NCI-H748 treated with DMSO at 0.1 percent for 48 hours (cell line): ENCODE data around the gene MYO1B.

Source experiments
- DNase-seq: peaks from one replicate; lab custom pipeline; 2025; lab: John Stamatoyannopoulos, UW

The MYO1B gene

DNA sequence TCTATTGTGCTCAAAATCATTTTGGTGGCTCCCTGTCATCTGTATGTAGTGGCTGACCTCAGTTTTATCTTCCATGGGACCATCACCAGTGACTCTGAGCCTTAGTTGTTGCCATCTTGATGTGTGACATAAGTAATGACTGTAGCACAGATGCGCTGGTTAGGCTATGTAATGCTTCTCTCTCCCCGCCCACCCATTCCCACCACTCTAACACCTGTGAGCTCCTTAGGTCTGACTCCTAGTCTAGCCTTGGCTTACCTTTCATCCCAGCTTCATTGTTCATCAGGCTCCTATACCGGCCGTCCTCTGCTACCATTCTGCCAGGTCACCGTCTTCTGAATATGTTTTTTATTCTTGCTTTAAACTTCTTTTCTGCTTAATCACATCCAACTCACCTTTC lies 17.2 kb downstream of the MYO1B start:
- DNase-seq, result no peak

DNA sequence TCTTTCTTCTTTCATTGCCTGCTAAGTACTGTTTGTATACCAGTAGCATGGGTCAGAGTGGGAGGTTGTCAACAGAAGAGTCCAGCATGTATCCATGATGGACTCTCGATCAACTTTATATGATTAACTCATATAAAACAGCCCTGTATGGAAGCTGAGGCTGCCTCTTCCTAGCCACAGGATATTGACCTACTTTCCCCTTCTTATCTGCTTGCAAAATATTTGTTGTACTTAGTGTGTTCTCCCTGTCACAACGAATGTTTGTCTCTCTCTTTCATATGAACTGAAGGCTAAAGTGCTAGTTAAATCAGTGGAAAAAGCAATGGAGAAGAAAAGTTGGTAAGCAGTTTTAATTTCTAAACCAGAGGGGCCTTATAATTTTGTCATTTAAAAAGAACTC lies 17.8 kb downstream of the MYO1B start:
- no peak for DNase-seq

DNA sequence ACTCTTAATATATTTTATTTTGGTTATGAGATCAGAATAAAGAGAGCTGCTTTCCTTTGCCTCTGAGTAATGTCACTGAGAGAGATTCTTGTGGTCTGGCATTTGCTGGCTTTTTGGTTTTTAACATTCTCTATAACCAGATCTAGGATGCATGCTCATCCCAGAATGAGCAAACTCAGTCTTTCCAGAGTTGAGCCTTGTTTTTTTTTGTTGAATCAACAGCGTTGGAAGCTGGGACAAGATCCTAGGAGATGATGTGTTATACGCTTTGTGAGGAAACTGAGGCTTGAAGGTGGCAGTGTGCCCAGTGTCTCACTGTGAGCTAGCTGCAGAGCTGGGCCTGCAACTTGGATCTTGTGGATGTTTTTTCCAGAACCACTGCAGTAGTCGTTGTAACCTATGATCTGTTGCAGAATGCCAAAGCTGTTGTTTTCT lies 19.5 kb downstream of the MYO1B start:
- no peak for DNase-seq

DNA sequence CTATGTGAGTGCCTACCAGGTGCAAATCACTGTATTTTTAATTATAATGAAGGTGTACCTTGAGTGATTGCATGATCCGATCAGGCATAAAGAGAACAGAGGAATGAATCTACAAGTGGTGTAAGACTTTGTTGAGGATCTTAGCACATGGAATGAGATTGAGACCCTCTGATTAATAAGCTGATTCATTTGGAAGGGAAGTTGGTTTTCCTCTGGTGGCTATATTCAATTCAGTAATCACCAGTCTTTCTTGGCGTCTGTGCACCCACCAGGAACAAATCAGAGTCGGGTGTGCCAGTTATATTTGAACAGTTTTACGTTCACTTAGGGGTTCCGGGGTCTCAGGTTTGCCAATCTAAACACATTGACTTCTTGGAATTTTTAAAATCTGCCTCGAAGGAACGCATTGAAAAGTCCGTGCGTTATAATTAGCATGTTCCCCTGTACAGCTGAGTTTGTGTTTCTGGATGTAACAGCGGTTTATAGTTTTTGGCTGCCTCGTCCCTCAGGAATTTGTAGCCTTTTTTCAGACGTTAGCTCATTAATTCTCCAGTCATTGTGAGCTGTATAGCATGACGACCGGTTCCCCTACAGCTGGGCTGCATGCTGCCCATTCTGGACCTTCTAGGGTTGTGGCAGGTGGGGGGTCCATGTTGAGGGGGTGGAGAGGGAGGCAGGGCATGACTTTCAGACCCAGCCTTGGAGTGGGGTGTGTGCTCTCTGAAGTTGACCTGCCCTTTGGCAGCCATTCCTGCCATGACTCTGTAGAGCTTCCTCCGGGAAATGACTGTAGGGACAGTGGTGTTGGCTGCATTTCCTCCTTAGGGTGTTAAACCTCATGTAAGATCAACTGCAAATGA lies 20.3 kb downstream of the MYO1B start:
- DNase-seq, result no peak

DNA sequence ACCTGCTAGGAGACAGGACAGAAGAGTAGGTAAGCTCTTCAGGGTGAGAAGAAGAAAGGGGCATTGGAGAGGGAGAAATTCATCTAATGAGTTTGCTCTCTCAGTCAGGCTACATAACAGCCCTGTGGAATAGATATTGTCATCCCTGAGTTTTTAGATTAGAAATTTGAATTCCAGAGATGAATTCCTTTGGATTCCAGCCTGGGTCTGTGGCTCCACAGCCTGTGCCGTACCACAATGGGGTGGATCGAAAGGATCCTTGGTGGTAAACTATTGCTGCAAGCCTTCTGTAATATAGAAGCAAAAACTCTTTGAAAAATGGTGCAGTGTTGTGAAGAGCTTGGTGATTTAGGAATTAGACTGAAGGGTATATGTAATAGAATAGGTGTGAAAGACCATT lies 21.0 kb downstream of the MYO1B start:
- DNase-seq, result no peak

DNA sequence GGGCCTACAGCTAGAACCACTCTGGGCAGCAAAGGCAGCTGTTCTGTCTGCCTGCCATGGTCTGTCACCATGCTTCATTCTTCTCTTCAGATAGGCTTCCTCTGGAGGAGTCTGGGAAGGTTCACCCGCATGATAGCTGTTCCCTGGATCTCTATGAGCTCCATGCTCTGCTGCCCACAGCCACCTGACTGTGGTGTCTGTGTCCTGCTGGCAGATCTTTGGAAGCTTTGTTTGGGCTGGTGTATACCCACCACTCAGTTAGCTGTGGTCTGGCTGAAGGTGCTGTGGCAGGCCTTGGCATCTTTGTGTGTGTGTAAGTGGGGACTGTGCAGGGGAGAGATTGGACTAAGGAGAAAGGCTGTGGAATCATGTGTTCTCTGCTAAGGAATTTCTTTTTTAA lies 23.4 kb downstream of the MYO1B start:
- no peak for DNase-seq

DNA sequence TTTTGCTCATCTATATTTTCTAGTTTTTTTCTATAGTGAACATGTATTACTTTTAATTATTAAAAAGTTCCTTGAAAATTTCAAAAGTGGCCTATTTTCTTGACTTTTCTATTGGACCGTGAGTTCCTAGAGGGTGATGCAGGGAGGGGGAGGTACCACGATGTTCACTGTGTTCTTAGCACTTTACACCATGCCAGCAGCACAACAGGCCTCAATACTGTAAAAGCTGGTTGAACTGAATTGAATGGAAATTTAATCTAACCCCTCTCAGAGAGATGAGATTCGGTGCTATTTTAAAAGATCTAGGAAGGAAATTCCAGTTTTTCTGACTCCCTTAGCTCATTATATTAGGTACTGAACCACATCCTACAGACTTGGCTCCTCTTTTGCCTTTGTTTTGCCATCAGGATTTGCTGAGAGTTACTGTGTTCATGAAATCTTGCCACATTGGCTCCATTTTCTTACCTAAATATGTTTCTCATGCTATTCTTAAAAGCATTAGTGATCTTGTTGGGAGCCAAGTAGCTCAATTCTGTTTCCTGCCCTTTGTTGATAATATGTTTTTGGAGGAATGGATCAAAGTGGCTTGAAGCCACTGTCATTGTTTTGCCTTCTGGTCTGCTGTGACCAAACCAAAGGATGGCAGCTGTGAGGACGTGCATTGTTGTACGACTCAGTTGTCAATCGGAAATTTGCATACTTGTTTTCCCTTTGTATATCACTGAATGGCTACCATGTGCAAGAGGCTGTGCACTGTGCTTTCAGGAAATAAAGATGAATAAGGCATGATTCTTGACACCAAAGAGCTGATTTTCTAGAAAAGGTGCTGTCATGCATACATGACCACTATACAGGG lies 25.3 kb downstream of the MYO1B start:
- DNase-seq, result no peak

DNA sequence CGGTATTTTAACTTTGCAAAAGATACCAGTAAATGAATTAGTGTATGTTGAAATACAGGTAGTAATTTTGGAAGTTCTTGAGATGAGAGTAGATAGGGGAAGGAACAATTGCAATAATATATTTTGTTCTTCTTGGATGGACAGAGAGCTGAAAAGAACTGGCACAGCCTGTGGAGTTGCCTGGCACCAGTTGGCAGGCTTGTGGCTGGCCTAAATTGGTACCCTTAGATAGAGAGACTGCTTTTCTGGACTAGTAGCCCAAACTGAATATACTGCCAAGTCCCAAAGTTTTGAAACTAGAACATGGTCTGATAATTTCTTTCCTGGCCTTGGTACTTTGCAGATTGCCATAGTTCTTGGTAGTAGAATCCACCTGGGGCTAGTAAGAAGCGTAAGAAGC lies 26.9 kb downstream of the MYO1B start:
- no peak for DNase-seq

DNA sequence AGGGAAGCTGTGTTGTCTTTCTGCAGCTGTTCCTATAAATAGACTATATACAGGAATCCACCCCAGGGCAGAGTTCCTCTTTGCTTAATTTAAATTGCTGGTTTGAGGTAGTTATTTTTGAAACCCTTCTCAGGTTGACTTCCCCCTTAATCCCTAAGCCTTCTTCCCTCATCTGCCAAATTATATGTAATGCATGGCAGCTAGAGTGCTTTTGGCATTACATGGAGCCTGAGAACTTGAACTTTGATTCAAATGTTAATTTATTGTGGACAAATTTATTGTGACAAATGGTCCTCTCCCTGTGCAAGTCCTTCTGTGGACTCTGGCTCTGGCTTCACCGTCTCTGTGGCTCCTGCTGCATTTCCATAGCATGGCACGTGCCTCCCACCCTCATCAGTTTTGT lies 29.2 kb downstream of the MYO1B start:
- no peak for DNase-seq

DNA sequence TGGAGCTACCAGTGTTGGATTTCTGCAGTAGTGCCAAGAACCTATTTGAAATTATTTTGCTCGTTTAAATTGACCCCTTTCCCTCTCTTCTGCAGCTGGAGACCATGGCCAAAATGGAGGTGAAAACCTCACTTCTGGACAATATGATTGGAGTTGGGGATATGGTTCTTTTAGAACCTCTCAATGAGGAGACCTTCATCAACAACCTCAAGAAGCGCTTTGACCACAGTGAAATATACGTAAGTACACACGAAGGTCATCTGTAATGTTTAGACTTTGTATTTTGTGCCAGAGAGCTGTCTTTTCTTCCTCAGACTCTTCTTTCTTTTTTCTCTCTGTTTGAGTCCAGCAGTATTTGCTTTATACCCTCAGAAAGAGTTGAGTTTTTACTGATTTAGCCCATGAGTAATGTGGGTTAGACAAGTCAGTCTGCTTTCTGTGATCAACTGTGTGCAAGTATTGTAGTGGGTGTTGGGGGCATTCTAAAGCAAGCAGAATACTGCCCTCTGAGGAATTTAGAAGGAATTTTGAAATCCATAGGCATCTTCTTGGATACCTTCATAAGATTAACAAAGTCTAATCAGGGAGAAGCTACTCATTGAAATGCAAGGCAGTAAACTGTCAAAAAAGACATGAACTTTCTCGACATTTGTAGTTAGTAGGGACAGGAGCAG lies 31.7 kb downstream of the MYO1B start:
- no peak for DNase-seq

DNA sequence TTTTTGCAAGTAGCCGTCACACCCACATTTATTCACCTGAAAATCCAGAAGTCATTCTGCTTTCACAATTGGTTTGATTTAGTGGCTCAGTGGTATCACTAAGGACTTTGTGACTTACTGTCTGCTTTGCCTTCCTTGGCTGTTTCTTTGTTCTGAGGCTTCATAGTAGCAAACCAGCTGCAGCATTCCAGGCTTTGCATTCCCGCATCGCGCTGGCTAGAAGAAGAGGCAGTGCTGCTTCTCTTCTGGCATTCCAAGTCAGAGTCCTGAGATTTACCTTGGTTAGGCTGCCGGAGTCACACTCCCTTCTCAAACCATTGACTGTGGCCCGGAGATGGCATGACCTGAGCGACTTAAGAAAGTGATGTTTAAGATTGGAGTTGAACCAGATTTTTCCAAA lies 35.1 kb downstream of the MYO1B start:
- DNase-seq, result no peak

DNA sequence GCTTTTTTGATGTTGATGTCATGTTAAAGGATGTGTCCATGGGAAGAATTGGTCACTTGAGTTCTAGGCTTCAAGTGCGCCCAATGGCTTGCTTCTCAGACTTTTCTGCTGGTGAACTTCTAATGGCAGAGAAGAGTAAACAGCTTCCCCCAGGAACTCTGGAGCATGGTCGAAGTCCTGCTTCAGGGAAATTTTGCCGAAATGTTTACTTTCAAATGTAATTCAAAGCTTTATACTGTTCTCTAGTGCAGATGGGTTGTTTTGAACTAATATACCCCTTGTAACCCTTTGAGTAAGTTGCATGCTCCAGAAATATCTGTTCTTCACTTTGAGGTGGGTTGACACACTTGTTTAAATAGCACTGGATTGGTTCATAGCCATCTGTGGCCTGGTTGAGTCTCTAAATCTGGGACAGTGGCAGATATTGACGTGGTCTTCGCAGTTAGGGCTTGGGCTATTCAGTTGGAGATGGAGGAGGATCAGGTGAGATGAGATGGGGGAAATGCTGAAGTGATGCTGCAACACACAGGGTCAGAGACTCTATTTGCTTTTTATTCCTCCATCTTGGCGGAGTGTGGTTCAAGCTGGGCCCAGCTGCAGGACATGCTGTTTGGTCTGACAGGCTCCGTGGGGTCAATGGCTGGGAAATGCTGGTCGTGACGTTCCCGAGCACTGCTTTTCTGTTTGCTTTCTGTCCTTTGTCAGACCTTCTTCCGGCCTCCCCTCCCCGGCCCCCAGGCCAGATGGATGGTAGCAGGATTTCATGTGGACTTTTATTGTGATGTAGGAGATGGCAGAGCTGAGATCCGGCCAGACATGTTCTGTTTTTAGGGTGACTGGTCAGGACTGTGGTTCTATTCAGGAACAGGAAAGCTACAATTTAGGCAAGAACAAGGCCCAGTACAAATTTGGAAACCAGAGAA lies 35.9 kb downstream of the MYO1B start:
- no peak for DNase-seq

DNA sequence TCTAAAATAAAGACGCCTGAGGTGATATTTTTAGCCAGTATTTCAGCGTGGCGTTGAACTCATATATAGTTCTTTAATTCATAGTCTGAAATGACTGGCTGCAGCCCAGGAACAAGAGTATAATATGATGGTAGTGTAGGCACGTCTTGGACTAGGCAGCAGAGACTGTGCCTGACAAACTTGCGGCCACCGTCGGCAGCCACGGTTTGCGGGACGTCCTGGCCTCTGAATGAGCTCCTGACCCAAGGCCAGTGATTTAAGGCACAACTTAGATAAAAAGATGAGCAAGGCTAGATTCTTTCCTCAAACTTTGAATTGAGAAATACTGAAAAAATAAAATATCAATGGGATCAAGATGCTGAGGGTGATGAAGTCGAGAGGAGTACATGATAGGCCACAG lies 40.0 kb downstream of the MYO1B start:
- no peak for DNase-seq

DNA sequence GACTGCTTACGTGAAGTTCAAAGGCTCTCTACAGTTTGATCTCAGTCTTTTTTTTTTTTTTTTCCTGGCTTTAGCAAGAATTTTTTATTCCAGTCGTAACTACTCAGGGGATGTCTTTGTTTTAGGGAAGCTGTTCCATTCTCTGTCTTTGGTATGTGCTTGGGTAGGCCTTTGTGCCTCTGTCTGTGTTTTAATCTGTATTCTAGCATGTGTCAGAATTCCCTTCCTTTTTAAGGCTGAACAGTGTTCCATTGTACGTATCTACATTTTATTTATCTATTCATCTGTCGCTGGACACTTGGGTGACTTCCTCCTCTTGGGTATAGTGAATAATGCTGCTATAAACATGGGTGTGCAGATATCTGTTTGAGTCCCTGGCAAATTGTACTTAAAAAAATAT lies 42.6 kb downstream of the MYO1B start:
- no peak for DNase-seq

DNA sequence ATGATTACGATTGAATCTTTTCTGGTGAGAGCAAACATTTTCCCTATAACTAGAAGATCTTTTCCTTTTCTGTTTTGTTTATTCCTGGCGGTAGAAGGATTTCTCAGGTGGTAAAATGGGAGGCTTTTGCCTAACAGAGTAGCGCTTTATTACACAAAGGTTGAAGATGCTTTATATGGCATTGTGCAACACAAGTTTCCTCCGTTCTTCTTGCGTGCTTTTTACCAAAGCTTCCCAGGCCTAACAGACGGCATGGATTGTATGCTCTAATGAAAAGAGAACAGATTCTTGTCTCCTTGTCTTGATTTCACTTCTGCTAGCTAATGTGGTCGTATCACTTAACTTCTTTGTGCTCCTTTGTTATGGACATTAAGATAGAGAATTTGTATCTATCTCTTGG lies 43.8 kb downstream of the MYO1B start:
- no peak for DNase-seq

DNA sequence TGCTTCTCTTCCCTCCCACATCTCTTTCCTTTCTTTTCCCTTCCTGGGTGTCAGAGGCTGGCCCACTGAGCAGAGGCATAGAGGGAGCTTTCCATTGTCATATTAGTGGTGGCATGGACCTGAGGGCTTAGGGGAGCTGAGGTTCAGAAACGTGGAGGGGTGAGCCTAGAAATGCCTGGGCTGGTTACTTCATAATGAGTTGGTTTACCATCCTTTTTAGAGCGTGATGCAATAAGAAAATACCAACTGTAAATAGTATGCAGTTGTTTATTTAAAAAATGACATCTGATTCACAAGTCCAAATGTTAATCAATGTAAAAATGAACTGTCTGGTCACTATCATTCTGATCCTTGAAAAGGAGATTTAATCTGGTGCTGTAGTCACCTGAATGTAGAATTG lies 46.3 kb downstream of the MYO1B start:
- no peak for DNase-seq

DNA sequence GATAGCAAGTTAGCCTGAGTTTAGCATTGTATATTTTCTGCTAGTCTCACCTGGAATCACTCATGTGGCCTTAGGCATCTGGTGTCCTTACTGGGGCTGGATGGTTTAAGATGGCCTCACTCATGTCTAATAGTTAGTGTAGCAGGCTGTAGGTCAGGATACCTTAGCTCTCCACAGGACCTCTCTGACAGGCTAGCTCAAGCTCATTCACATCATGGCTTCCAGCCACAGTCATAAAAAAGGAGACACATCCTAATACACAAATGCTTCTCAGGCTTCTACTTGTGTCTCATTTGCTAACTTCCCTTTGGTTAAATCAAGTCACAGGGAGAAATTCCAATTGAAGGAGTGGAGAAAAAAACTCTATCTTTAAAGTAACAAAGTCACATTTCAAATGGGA lies 47.7 kb downstream of the MYO1B start:
- no peak for DNase-seq

DNA sequence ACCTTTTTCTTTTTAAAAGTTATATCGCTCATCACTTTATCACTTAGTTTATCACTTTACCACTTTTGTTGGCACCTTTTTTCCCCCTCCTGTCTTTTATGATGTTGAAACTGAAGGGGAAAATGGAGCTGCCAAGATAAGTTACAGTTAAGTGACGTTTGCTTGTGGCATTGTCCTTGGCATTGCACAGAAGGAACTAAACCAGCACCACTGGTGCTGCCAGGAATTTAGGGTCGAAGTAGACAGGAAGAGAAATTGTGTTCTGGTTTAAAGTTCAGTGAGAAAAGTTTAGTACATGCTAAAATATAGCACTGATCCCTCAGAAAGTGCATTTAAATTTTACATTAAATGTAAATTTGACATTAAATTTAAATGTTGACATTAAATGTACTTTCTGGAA lies 49.9 kb downstream of the MYO1B start:
- no peak for DNase-seq

DNA sequence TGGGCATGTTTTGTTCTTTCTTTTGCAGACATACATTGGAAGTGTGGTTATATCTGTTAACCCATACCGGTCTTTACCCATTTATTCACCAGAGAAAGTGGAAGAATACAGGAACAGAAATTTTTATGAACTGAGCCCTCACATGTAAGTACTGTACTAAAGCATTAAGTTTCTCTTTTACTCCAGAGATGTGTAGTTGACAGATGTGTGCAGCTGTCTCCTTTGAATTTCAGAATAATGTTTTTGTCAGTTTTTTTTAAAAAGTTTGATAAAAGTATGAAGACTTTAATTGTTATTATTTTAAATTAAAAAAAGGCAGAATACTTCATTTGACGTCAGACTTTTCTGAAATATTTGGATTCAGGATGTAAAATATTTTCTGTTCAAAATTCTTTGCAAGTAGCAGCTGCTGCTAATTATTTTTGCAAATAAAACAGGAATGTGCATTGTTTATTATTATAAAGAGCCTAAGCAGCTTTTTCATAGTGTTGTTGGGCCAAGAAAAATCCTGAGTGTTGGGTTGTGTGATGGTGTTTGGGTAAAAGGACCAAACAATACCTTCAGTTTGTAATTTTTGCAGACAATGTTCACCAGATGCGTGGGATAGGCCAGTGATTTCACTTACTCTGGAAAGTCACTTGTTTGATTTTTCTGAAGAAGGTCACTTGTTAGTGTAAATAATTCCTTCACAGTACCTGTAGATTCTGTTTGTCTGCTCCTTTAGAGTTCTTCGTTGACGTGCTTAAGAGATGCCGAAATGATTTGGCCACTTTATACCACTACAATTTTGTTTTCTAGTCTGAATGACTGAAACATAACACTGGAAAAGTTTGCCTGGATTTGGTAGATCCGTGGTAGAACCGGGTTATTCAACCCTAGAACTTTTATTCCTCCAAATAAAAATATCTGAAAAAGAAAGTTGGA lies 51.1 kb downstream of the MYO1B start:
- DNase-seq, result no peak

DNA sequence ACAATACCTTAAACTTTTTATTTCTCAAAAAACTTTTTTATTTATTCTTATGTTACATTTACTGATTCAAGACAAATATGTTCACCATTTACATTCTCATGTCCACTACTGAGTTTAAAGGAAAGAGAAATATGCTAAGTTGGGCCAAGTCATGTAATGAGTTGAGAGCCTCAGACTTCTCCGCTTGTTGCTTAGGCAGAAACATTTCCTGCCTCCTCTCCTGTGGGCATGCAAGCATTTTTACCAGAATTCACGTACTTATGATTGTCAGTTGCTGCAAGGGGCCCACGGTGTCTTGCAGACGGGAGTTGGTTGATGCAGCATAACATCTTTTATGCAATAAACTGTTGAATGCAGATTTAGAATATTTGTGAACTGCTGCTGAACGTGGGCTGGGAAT lies 51.8 kb downstream of the MYO1B start:
- no peak for DNase-seq

DNA sequence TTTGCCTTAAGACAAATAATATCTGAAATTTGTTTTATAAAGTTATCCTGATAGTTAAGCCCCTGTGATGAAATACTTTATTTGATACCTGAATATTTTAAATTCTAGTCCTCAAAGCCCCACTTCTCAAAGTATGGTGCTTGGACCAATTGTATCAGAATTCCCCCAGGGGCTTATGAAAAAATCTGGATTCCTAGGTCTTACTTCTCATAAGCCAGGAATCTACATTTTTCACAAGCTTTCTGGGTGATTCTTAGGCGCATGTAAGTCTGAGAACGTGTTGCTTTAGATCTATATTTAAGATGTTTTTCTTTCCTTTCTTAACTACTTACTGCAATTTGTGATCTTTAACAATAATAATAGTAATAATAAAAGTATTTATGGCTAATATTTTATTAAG lies 53.1 kb downstream of the MYO1B start:
- DNase-seq, result no peak
